Measurements from ENCODE around the gene GTF3C5.

- TF ChIP-seq CTCF (conservative IDR thresholded peaks at IDR 0.05; ENCODE audit: low read length): no peak
- TF ChIP-seq EZH2phosphoT487 (IDR thresholded peaks at IDR 0.05; ENCODE audit: borderline replicate concordance, low read depth, low read length): no peak
Measured at GRCh38 chr9:132993511-132993939, 37.3 kb upstream of the GTF3C5 start.

All from OCI-LY7 (cell line).